Measurements from ENCODE around the gene HPCAL1.

HPCAL1 gene

DNA sequence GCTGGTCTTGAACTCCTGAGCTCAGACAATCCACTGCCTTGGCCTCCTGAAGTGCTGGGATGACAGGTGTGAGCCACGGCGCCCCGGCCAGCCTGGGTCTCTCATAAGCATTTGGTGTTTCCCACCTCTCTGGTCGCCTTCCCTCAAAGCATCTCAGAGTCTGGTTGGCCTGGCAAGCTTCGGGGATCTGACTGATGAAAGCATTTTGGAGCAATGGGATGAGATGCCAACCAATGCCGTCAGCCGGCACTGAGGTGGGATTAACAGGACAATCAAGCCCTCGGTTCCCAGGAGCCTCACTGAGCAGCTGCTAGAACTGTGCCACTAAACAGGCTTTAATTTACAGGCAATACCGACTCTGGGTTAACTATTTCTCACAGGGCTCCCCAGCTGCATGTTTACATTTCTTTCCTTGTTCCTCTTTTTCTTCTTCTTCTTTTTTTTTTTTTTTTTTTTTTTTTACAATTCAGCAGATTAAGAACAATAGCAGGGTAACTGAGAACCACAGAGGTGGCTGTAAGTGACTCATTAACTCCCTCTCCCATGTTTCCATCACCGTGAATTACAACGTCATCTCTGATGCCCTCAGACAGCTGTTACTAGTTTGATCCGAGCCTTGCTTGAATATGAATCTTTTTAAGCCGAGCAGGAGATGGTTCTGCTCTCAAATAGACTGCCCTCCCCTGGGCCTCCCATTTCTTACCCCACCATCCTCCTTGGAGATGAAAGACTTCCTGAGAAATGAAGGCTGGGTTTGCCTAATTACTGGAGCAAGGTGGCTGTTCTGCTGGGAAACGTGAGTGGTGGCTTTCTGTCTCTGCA is 107.5 kb downstream of the HPCAL1 start:
- no peak for DNase-seq

DNA sequence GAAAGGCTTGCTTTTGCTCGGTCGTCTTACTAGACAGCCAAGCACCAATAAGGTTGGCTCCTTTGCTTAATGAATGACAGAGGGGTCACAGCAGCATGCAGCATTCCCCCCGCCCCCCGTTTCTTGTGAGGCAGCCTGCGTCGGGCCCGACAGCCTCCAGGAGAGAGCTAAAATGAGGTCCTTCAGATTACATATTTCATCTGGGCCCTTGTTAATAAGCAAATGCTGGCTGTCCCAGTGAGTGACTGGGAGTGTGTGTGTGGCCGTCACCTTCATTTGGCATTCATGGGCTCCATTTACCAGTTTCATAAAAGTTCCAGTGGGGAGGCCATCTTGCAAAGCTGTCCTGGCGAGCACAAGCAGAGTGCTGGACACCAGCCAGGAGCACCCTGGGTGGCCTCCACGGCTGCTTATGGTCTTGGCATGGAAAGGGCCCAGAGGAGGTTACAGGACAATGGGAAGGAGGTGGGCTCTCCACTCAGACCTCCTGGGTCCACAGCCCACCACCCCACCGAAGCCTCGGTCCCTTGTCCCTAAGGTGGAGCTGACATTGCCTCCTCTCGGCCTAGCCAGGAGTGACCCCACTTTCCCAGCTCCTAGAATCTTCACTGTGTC is 108.2 kb downstream of the HPCAL1 start:
- no peak for DNase-seq

DNA sequence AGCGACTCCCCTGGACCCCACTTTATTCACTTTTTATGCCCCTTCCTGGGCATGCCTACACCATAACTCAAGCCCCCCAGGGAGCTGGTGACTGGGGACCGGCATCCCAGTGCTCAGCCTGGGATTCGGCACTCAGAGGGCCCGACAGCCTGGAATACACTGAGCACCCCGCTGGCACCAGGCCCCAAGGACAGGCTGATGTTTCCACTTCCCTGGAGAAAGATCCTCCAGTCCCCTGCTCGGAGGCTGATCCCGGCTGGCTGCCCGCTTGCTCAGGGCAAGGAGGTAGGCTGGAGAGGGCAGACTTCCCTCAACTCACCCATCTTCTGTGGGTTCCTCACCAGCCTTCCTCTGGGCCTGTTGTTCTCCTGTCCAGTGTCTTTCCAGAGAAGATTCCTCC is 108.9 kb downstream of the HPCAL1 start:
- no peak for DNase-seq

DNA sequence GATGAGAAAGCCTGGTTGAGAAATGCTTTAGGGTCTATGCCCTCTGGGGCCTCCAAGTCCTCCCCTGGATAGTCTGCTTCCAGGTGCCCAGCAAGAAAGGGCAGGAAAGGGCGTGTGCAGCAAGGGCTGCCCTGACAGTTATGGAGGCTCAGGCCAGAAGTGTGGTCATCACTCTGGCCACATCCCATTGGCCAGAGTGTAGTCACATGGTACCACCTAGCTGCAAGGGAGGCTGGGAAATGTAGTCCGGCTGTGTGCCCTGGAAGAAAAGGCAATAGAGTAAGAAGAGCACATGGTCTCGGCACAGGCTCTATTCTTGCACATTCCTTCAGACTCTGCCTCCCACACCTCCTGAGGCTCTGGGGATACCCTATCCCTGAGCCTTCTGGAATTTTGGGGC is 109.7 kb downstream of the HPCAL1 start:
- peak; percentile 31 to 36 for DNase-seq

DNA sequence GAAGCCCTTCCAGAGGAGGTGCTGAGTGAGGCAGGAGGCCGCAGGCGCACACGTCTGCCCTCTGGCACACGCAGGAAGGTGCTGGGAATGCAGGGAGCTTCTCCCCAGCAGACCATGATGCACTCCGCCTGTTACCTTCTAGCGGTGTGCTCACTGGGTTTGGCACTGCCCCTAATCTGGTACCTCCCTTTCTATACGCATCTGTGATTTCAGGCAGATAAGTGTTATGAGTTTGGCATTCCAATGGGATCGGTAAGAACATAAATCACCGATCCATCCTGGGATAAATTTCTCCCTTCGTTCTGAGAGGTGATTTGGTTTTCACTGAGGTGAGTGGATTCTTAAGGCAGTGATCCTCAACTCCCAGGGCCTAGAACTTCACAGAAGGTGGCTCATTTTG is 110.8 kb downstream of the HPCAL1 start:
- no peak for DNase-seq

DNA sequence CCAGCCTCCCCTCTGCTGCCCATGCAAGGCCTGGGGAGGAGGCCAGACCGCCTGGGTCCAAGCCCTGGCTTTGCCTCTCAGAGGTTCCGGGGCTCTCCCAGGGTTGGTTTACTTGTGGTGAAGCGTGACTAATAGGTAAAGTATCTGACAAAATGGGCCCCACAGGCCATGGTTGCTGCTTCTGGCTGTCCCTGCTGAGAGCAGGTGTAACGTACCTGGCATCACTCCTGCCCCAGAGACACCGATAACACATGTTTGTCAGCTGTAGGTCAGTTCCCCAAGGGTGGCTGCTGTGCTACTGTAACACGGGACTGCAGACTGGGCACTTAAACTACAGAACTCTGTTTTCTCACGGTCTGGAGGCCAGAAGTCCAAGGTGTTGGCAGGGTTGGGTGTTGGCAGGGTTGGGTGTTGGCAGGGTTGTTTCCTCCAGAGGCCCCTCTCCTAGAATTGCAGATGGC is 111.3 kb downstream of the HPCAL1 start:
- peak in 1 of 2 experiments; percentile 16 for DNase-seq

DNA sequence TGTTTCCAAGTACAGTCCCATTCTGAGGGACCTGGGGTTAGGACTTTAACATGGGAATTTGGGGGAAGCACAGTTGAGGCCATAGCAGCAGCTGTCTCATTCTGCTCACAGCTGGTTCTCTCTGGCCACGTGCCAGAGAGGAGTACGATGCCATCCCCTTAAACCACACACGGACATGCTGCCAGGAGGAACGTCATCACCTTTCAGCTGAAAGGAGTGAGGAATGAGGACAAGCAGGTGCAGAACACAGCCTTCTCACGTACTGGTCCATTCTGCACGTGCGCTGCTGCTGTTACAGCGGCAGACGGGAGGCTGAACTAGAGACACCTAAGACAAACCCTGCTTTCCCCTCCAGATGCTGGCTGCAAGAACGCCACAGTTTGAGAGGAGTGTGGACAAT is 111.9 kb downstream of the HPCAL1 start:
- no peak for DNase-seq

DNA sequence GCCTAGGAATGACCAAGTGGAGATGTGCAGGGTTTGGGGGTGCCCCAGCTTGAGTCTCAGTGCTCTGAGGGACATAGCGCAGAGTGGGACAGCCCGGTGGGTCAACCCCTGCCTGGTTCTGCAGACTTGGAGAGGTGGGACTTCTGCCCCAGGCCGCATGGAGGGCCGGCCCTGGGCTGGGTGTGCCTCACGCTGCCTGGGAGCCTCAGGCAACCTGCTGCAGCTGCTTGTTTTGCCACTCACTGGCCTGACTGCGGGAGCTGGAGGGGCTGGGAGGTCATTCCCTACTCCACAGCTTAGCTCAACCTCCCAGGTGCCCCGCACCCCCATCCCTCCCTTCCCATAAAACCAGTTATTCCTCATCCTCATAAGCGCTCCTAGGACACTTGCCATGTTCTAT is 112.3 kb downstream of the HPCAL1 start:
- no peak for DNase-seq

DNA sequence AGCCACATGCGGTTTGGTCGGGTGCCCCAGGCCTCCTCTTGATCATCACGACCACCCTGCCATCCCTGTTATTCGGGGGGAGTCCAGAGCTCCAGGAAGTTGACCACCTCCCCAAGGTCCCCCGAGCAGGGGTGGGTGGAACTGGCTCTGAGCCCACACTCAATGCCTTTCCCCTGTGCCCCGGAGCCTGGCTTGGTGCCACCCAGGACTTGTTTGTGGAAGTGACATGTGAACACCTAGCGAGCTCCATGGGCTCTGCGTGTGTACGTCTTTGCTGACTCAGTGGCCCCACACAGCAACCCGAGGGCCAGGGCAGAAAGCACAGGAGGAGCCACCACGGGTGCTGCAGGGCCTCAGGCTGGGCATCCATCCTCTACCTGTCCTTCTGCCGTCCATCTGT is 112.9 kb downstream of the HPCAL1 start:
- no peak for DNase-seq

DNA sequence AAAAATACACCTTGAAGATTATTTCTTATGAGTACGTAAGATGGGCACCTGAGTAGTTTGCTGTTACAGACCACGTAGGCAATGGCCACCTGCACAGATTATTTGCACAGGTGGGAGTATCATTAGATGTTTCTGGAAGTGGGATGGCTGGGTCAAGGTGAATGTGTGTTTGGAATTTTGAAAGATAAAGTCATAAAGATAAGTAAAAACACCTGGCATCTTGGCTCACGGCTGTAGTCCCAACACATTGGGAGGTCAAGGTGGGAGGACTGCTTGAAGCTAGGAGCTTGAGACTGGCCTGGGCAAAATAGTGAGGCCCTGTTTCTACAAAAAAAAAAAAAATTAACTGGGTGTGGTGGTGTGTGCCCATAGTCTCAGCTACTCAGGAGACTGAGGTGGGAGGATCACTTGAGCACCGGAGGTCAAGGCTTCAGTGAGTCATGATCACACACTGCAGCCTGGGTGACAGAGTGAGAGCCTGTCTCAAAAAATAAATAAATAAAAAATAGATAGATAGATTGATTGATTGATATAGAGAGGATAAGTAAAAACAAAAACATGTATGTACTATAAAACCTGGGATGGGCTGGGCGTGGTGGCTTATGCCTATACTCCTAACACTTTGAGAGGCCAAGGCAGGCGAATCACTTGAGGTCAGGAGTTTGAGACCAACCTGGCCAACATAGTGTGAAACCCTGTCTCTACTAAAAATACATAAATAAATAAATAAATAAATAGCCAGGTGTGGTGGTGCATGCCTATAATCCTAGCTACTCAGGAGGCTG is 115.0 kb downstream of the HPCAL1 start:
- DNase-seq = no peak

DNA sequence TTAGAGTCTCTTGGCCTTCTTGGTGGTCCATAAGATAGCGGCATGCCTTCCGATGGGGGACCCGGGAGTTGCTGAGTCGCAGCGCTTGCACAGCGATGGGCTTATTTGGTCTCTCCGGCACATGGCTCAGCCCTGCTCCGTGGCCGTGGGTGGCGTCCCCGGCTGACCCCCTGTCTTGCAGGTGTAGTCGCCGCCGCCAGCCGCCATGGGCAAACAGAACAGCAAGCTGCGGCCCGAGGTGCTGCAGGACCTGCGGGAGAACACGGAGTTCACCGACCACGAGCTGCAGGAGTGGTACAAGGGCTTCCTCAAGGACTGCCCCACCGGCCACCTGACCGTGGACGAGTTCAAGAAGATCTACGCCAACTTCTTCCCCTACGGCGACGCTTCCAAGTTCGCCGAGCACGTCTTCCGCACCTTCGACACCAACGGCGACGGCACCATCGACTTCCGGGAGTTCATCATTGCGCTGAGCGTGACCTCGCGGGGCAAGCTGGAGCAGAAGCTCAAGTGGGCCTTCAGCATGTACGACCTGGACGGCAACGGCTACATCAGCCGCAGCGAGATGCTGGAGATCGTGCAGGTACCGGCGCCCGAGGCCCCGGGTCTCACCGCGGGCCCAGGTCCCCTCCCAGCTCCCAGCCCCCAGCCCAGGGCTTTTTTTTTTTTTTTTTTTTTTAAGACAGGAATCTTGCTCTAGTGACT is 117.0 kb downstream of the HPCAL1 start:
- DNase-seq = no peak

DNA sequence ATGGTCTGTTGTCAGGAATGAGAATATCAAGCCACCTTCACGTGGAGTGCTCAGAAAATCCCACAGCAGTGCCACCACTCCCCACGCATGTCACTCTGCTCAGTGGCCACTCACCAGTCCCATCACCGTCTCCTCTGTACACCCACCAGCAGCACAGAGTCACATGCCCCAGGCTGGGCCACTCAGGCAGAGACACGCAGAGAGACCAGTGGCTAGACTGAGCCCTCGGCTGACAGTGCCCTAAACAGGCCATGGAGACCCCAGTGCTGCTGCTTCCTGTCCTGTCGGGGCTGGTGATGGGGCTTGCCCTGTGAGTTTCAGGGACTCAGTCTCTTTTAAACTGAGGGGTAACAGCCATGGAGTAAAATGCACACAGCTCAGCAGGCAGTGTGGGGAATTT is 119.5 kb downstream of the HPCAL1 start:
- no peak for DNase-seq

DNA sequence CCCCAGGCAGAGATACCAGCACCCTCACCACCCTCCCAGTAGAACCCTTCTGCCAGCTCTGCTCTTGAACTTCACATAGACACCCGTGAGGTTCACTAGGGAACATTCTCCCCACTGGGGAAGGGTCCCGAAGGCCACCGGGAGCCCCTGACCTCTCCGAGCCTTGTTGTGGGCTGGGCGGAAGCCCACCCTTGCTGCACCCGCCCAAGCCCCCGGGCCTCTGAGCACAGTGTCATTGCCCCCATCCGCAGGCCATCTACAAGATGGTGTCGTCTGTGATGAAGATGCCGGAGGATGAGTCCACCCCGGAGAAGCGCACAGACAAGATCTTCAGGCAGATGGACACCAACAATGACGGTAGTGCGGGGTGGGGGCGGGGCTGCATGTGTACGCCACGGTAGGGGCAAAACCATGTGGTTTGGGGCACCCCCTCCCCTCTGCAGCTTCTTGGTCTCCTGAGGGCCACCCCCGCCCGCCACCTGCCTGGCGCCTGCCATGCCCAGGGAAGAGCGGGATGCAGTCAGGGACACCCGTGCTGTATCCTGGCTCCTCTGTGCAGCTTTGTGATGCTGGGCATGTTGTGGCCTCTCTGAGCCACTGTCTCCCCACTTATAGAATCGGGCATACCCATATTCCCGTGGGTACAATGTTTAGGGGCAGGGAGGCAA is 120.2 kb downstream of the HPCAL1 start:
- no peak for DNase-seq

DNA sequence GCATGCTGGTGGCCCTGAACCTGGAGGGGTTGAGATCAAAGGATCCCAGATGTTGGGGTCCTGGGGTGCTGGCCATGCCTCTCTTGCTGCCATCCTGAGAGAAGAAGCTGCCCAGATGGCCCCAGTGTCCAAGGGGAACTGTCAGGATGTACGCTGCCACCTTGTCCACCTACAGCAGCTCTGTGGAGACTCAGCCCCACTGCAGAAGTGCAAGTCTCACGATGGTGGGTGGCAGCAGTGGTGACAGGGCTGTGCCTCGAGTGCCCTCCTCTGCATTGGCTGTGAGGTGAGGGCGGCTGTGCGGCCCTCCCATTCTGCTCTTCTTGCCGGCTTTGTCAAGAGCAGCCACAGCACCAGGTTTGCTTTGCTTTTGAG is 120.7 kb downstream of the HPCAL1 start:
- no peak for DNase-seq

DNA sequence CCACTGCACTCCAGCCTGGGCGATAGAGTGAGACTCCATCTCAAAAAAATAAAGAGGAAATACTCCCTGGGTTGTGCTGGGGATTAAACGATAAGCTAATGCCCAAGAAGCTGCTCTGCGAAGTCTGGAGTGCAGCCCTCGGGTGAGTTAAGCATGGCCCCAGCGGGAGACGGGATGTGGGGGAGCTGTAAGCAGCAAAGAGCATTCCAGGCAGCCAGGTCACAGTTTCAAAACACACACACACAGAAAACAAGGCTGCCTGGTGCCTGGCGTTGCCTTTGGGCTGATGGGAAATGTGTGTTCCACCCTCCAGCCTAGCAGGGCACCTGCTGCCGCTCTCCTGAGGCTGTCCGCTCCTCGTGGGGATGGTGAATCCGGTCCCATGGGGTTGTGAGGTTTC is 121.3 kb downstream of the HPCAL1 start:
- DNase-seq = no peak

DNA sequence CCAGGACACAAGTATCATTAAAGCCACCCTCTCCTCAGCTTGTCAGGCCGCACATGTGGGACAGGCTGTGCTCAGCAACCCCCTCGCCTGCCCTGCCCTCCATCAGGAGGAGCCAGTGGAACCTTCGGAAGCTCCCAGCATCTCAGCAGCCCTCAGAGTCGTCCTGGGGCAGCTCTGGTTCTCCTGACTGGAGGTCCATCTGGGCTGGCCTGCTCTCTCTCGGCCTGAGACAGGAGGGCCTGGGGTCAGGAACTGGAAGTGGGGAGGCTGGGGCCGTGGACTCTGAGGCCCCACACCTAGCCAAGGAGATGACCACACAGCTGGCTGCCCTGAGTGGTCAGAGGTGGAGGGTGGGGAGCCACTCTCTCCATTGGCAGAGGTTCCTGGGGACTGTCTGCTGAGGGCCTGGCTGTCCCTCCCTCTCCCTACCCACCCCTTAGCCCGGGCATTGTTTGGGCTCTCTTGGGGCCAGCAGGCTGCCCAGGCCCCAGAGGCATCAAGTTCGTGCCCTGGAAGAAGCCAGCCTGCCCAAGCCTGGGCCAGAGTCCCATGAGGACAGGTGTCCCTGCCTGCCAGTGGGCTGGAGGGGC is 122.3 kb downstream of the HPCAL1 start:
- no peak for DNase-seq

DNA sequence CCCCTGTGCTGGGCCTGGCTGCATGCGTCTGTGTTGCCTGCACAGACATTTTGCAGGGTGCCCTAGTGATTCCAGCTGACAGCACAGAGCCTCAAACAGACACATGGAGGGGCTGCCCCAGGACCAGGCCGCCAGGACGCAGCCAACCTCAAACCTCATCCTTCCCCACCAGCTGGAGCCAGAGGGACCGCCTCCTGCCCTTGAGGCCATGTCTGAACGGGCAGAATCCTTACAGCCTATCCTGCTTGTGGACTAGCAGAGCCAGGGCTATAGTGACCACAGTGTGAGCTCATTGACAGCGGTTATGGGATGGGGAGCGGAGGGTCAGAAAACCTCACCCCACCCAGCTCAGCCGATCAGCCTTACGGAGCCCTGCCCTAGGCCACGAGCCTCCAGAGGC is 123.0 kb downstream of the HPCAL1 start:
- no peak for DNase-seq

DNA sequence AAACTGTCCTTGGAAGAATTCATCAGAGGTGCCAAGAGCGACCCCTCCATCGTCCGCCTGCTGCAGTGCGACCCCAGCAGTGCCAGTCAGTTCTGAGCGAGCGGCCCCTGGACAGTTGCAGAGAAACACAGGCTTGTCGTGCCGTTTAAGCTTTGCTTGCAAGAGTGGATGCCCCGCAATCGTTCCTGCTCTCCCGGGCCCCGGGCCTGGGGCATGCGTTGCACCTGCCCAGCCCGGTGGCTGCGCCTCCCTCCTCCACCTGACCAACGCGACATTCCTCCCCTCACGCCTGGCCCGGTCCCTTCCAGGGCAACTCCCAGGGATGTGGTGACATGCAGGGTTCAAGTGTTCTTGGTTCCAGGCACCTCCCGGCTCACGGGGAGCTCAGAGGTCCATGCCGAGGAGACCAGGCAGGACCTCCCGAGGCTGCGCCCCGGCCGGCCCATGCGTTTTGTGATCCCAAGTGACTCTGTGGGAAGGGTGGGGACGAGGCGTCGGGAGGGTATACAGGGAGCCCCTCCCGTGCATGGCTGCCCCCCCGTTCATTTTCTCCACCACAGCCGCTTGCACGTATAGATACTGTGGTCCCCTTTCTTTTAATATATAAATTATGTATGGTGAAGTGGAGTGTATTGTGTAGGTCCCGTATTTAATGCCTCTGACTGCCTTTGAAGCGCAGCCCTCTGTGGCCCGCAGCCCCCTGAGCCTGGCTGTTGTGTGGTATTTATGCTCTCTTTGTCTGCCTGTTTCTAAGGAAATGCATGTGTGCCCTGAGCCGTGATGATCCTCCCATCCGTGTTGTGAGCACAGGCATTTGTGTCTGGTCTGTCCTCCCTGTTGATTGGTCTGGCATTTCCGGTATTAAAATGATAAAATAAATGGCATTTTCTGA is 124.3 kb downstream of the HPCAL1 start:
- DNase-seq = no peak

DNA sequence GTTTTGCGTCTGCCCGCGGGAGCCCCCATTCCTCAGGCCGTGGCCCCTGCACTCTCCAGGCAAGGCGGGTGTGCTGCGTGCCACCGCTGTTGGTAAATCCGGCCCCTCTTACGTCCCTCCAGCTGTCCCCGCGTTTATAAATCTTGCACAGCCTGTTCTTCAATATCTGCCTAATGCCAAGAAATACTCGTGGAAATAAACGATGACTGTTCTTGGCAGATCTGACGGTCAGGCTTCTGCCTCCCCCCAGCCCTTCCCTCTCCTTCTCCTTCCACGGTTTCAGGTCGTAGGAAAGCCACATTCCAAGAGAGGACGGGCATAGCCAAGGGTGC is 124.9 kb downstream of the HPCAL1 start:
- DNase-seq = no peak

DNA sequence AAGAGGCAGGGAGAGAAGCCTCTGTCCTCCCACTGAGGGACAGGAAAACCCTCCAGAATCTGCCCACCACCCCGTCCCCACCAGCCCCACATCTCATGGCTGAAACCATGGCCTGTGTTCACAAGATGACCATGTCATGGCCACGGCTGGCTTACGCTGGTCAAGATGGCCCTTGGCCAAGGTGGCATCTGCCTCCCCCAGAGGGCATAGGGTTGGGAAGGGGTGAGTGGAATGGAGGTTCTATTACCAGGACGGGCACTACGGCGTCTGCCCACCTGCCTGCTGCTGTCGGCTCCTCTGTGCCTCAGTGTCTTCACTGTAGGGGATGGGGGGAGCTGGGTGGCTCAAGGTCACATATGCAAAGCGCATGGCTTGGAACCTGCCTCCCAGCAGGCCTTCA is 125.7 kb downstream of the HPCAL1 start:
- DNase-seq = no peak

DNA sequence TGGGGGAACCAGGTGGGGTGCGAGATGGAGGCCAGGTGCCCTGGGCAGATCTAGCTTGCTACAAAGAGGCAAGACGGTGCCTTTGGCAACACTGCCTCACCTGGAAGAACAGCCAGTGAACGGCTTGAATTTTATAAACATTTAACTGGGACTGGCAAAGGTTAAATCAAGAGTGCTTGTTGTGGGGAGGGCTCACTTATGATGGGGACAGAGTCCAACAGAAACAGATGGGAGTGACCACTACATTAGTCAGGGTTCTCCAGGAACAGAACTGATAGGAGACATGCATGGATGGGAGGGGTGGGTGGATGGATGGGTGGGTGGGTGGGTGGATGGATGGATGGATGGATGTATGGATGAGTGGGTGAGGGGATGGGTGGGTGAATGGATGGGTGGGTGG is 126.2 kb downstream of the HPCAL1 start:
- DNase-seq = no peak
